GM18508 (cell line): ENCODE measurements around the gene PLEKHG4B.
"Not testable (repeated sequence)": the region's sequence is repeated elsewhere in the genome, so short reads cannot be mapped to it uniquely, and the experiment has no call there.

ENCODE experiments used
- ATAC-seq: cut with Tn5 transposase; IDR thresholded peaks from one replicate; pipeline ENCODE4 v1.9.1; 2021; ENCODE audit warnings: moderate number of reproducible peaks; ENCODE audit not compliant: insufficient read depth, unreplicated experiment

PLEKHG4B gene, protein sequence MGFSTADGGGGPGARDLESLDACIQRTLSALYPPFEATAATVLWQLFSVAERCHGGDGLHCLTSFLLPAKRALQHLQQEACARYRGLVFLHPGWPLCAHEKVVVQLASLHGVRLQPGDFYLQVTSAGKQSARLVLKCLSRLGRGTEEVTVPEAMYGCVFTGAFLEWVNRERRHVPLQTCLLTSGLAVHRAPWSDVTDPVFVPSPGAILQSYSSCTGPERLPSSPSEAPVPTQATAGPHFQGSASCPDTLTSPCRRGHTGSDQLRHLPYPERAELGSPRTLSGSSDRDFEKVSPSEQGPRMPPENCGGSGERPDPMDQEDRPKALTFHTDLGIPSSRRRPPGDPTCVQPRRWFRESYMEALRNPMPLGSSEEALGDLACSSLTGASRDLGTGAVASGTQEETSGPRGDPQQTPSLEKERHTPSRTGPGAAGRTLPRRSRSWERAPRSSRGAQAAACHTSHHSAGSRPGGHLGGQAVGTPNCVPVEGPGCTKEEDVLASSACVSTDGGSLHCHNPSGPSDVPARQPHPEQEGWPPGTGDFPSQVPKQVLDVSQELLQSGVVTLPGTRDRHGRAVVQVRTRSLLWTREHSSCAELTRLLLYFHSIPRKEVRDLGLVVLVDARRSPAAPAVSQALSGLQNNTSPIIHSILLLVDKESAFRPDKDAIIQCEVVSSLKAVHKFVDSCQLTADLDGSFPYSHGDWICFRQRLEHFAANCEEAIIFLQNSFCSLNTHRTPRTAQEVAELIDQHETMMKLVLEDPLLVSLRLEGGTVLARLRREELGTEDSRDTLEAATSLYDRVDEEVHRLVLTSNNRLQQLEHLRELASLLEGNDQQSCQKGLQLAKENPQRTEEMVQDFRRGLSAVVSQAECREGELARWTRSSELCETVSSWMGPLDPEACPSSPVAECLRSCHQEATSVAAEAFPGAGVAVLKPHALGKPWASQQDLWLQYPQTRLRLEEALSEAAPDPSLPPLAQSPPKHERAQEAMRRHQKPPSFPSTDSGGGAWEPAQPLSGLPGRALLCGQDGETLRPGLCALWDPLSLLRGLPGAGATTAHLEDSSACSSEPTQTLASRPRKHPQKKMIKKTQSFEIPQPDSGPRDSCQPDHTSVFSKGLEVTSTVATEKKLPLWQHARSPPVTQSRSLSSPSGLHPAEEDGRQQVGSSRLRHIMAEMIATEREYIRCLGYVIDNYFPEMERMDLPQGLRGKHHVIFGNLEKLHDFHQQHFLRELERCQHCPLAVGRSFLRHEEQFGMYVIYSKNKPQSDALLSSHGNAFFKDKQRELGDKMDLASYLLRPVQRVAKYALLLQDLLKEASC (N-terminal part only)

DNA sequence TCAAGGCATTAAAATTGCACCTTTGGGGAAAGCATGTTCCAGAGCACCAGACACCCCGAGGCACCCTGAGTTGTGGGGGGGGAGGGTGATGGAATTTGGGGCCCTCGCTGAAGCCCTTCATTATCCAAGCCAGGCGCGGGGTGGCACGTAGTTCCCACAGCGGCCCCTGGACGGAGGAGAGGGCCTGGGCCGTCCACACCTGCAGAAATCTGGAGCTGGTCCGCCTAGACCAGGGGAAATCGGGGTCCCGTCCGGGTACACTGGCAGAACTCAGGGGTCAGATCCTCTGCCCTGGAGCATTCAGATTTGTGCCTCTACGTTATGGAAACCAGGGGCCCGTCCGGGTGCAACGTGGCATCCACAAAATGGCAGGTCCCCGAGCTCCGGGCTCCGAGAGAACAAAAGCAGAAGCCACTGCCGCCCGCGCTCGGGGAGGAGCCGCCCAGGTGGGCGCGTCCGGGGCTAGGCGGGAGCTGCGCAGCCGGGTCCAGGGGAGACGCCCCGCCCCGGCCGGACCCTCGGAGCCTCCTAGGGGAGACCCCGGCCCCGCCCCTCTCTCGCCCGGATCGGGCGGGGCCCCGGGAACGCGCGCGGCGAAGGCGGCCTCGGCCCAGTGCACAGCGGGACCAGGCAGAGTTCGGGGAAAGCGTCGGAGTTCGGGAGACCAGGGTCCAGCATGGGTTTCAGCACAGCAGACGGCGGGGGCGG, at the start of gene PLEKHG4B:
TSS of gene PLEKHG4B (plus strand) at position 613 of the 708 bp plus-strand sequence. CDS start at position 677, 64 bp downstream.
- ATAC-seq = no peak

DNA sequence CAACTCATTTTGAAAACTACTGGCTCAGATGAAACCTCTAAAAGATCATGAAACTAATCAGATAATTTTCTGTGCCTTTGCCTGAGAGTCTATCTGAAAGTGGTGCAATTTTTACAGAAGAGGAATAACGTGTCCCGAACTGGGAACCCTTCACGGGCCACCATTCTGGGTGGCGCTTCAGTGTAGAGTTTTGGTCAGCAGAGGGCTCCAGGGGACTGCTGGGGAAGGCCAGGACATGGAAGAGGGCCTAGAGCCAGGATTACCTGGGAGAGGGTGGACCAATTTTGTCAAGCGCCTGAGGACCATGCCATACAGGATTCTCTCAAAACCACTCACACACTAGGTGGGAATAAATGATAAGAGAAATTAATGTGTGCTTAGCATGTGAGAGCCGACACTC, 49.7 kb upstream of the PLEKHG4B start:
- ATAC-seq = no peak

DNA sequence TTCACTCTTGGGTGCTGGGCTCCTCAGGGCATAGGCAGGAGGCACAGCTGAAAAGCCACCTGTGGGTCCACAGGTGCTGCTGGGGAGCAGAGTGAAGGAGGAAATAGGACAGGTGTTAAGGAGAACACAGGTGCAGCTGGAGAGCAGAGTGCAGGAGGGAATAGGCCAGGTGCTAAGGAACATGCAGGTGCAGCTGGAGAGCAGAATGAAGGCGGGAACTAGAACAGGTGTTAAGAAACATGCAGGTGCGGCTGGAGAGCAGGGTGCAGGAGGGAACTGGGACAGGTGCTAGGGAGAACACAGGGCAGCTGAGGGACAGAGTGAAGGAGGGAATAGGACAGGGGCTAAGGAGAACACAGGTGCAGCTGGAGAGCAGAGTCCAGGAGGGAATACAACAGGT, 43.8 kb upstream of the PLEKHG4B start:
- no peak for ATAC-seq

DNA sequence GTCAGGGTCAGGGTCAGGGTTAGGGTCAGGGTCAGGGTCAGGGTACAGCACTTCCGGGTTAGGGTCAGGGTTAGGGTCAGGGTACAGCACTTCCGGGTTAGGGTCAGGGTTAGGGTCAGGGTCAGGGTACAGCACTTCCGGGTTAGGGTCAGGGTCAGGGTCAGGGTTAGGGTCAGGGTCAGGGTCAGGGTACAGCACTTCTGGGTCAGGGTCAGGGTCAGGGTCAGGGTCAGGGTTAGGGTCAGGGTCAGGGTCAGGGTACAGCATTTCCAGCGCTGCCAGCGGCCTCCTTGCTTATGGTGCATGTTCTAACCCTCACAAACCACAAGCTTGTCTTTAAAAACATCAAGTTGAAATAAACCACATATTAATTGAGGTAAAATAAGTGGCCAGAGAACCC, 42.4 kb upstream of the PLEKHG4B start:
- not testable (repeated sequence) for ATAC-seq

DNA sequence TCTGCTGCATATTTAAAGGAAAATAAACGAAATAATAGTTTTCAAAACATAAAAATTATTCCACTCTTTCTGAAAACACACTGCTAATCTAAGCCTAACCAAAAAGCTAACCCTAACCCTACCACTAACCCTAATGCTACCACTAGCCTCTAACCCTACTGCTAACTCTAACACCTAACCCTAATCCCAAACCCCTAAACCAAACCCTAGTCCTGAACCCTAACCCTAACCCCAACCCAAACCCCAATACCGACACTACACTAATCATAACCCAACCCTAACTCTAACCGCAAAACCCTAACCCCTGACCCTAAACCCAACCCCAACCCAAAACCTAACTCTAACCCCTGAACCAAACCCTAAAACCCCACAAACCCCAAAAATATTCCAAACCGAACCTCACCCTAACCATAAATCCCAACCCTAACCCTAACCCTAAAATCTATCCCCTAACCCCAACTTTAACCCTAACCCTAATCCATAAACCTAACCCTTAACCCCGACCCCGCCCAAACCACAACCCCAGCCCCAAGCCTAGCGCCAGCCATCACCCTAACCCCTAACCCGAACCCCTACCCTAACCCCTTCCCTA, 41.9 kb upstream of the PLEKHG4B start:
- no peak for ATAC-seq

DNA sequence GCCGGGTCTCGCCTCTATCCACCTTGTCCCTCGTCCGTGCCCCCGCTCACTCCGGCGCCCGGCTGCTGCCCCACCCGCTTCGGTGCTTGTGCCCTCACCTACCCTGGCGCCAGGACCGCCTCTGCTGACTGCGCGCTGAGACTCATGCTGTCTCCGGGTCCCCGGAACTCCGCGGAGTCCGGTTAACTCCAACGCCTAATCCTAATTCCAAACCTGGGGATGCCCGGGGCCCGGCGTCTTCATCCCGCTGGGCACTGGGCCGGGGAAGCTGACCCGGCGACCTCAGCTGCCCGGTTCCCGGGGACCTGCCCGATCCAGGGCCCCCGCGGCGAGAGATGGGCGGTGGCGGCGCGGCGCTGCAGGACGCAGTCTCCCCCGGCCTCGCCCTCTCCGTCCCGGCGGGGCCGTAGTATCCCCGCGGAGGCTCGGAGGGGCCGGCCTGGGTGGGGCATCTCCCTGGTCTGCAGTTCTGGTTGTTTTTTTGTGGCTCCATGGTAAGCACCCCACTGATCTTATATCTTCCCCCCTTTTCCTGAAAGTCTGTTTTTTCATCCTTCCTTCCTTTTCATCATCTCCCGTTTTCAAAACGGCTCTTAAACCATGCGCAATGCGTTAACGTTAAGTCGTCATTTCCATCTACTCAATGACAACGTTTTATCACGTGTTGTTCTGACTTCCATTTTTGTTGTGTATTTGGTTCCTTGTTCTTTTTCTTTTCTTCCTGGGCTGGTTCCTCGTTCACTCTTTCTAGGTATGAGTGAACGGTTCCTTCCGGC, 41.1 kb upstream of the PLEKHG4B start:
- no peak for ATAC-seq

DNA sequence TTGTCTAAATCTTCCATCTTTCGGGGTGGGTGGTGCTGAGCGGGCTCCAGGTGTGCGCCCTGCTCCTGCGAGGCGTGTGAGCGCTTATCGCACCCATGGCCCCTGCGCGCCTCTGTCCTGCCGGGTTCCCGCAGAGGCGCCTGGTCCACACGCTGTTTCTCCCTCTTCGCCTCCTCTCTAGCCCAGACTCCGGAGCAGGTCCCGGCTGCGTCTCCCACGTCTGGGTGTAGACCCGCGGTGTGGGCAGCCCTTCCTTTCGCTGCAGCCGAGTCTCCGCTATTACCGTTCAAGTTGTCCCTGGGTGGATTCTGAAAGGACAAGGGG, 40.5 kb upstream of the PLEKHG4B start:
- ATAC-seq = no peak

DNA sequence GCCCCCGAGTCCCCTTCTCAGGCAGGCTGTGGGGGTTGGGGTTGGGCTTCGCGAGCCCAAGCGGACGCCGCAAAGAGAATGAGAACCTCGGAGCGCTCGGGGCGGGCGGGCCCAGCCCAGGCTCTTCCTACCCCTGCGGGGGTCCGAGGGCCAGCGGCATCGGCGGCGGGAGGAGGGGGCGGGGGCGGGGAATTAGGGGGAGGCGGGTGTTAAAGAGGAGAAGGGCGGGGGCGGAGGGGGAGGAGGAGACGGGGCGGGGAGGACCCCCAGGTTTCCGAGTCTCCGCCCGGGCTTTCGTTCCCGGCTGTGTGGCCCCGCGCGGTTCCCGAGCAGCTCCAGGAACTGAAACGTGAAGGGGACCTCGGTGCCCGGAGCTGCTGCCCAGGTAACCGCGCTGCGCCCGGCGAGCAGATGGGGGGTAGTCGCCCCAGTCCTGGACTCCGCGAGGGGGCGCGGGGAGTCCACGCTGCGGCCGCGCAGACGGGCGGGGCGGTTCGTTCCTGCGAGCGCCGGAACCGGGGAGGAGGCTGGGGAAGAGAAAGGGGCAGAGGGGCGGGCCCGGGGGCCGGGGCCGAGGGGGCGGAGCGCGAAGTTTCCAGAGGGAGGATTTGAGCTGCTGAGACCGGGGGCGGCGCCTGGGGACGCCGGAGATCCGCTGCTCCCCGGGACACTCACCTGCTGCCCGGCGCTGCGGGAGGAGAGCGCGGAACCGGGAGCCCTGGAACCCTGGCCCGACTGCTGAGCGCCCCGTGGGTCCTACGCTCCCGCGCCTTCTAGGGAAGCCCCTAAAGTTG, 38.4 kb upstream of the PLEKHG4B start:
- ATAC-seq = no peak

DNA sequence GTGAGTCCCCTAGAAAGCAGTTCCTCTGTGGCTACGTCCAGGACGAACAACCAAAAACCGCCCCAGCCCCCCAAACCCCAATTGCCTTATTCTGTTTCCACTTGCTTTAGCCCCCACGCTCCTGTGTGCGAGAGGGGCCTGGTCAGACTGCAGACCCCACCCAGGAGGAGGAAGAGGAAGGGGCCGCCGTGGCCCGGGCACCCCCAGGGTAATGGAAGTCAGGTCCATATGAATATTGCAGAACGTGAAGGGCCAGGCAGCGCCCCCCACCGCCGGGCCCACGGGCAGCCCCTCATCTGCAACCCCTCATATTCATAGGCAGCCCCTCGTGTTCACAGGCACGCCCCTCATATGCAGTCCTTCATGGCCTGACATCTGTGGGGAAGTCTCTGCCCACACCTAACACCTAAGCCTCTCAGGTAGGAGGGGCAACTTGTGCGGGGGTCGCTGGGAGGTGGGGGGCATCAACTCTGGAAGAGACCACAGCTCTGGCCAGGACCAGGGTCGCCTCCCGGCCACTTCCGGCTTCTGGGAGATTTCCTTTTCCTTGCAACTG, 37.7 kb upstream of the PLEKHG4B start:
- ATAC-seq = no peak

DNA sequence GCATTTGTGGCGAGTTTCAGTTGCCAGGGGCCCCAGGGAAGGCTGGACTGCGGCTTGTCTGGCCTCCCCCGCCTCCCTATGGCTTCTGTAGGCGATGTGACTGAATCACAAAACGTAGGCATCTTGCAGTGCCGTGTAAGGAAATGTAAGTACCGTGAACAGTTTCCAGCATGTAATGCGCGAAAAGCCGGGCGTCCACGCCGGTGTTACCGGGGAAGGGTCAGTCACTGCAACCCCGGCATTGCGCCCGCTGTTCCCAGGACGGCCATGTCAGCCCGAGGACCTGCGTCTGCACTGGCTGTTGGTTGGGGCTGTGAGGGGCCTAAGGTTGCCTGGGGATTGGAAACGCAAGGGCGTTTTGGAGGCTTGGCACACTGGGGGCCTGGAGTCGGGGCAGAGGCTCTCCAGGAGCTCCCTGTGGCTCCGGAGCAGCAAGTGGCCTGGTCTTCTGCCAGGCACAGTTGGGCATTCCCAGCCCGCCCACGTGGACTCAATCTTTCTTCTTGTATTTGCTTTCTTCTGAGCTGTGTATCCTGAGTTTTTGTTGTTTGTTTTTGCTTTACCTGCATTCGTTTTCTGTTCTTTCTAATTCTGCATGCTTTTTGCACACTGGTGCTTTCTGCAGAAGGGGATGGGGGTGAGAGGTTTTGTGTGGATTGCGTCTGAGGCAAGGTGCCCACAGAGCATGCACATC, 36.9 kb upstream of the PLEKHG4B start:
- no peak for ATAC-seq

DNA sequence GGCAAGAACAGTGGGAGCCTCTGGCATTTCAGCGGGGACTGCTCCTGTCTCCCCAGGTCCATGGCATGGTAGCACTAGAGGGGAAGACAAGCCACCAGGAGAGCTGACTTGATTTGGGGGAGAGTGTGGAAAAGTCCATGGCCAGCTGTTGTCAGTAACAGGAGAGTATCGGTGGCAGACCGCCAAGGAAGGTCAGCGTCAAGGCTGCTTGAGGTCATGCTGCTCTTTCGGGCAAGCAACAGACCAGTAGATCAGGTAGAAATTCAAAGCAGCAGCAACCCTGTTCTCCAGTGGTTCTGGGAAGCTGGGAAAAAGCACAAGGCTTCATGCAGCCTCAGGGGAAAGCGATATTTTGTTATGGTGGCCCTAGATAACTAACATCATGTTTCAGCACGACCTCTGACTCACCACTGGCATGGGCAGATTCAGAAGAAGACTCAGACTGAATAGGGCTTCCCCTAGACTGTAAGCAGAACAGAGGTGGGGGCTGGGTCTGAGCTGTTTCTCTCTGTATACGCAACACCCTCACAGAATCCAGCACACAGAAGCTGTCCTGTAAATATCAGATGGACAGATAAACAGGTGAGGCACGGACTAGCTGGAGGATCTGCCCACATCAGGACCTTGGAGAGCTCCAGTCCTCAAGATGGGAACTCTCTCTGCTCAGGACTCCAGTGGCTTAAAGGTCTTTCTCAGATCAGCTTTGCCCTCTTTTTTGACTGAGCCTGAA, 35.2 kb upstream of the PLEKHG4B start:
- no peak for ATAC-seq

DNA sequence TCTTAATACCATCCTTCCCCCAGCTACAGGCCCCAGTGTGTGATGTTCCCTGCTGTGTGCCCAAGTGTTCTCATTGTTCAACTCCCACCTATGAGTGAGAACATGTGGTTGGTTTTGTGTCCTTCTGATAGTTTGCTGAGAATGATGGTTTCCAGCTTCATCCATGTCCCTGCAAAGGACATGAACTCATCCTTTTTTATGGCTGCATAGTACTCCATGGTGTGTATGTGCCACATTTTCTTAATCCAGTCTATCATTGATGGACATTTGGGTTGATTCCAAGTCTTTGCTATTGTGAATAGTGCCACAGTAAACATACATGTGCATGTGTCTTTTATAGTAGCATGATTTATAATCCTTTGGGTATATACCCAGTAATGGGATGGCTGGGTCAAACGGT, 31.7 kb upstream of the PLEKHG4B start:
- not testable (repeated sequence) for ATAC-seq

DNA sequence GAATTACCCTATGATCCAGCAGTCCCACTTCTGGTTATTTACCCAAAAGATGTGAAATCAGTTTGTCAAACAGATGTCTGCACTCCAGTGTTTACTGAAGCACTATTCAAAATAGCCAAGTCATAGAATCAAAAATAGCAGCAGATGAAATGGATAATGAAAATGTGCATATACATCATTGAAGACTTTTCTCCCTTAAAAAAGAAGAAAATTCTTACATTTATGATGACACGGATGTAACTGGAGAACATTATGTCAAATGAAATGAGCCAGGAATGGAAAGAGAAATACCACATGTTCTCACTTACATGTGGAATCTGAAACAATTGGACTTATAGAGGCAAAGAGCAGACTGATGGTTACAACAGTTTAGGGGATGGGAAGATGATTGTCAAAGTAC, 21.5 kb upstream of the PLEKHG4B start:
- ATAC-seq = no peak

DNA sequence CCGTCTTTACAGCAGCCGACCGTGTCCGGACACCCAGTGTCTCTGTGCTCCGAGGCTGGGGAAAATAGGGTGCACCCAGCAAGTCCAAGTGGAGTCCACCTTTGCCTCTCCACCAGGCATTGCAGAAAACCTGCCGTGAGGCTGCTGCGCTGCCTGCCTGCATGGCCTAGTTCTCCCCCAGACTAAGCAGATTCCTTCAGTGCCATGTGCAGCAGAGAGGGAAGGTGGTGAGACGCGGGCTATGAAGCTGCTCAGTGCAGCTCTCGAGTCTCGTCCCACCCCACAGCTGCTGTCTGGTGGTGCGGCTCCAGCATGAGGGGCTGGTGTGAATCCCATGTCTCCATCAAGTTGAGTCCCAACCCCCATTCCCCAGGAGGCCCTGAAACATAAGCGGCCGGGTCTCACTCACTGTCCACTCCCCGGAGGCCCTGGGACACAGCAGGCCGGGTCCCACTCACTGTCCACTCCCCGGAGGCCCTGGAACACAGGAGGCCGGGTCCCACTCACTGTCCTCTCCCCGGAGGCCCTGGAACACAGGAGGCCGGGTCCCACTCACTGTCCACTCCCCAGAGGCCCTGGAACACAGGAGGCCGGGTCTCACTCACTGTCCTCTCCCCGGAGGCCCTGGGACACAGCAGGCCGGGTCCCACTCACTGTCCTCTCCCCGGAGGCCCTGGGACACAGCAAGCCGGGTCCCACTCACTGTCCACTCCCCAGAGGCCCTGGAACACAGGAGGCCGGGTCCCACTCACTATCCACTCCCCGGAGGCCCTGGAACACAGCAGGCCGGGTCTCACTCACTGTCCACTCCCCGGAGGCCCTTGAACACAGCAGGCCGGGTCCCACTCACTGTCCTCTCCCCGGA, 19.4 kb upstream of the PLEKHG4B start:
- ATAC-seq = not testable (repeated sequence)

DNA sequence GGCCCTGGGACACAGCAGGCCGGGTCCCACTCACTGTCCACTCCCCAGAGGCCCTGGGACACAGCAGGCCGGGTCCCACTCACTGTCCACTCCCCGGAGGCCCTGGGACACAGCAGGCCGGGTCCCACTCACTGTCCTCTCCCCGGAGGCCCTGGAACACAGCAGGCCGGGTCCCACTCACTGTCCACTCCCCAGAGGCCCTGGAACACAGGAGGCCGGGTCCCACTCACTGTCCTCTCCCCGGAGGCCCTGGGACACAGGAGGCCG, 18.9 kb upstream of the PLEKHG4B start:
- ATAC-seq = not testable (repeated sequence)
